Left ventricle myocardium inferior (tissue), 1 donor: ENCODE data around the gene CACNA1F. TPM values are rescaled to one million over a fixed set of nuclear protein-coding genes. Genes with fewer than 3 reads are reported as not detected.

ENCODE experiments used
- DNase-seq: peaks from one replicate; pipeline ENCODE4 v3.0.0-alpha.2; 2020
- H3K27ac ChIP-seq: fragments of 200-600 bp; replicated peaks from 2 replicates; pipeline ENCODE4 v1.8.0; 2021
- H3K27me3 ChIP-seq: fragments of 200-600 bp; 2 replicates; pipeline ENCODE4 v1.8.0; 2021; ENCODE audit warnings: low read depth
- H3K36me3 ChIP-seq: fragments of 200-600 bp; 2 replicates; pipeline ENCODE4 v1.8.0; 2021
- H3K4me1 ChIP-seq: fragments of 200-600 bp; 2 replicates; pipeline ENCODE4 v1.8.0; 2021
- H3K4me3 ChIP-seq: fragments of 200-600 bp; 2 replicates; pipeline ENCODE4 v1.8.0; 2021; ENCODE audit warnings: mild to moderate bottlenecking, moderate library complexity
- H3K9me3 ChIP-seq: fragments of 200-600 bp; replicated peaks from 2 replicates; pipeline ENCODE4 v1.8.0; 2021
- intact Hi-C: fragments of 100-400 bp; cut with micrococcal nuclease; formaldehyde crosslinking; loops from one replicate; pipeline ENCODE4 v1.11.0; 2022
- total RNA-seq: library from RNA; stranded (reverse); fragmentation: NEBNext Ultra II Directional; extraction: Animal tissue kit (Norgen Biotek cat#: 25700); gene quantifications from one replicate; pipeline ENCODE4 v1.2.1, GENCODE V29; 2021
- TF ChIP-seq, protein P1 (sequence below): fragments of 200-600 bp; IDR thresholded peaks from 2 replicates; pipeline ENCODE4 v1.8.0; 2021; ENCODE audit warnings: antibody characterized with exemption, mild to moderate bottlenecking, borderline replicate concordance
- donor health status: DM: no; HTN: yes; CAD: no; lungs with severe emphysema.

Gene CACNA1F
- total RNA-seq, 1 donor from 2014 or later, result 0.08 TPM

DNA sequence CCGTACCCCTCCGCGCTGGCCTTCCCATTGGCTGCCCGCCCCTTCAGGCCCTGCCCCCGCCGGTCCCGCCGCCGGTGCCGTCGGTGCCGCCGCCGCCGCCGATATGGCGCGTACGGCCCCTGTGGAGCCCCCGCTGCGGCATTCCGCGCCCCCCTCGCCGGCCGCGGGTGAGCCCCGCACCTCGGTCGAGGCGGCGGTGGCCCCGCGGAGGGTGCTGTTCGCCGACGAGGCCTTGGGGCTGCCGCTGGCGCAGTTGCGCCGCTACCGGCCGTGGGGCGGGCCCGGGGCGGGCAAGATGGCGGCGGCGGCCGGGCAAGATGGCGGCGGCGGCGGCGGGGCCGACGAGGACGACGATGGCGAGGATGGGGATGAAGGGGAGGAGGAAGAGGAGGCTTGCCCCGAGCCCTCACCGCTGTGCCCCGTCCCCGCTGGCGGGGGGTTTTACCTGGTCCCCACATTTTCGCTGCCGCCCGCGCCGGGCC is 36.7 kb upstream of the CACNA1F start, which contains the start of gene PPP1R3F:
TSS of gene PPP1R3F (plus strand) at position 27 of the 482 bp plus-strand sequence. CDS start at position 104, 77 bp downstream.
- TF ChIP-seq, protein P1, sequence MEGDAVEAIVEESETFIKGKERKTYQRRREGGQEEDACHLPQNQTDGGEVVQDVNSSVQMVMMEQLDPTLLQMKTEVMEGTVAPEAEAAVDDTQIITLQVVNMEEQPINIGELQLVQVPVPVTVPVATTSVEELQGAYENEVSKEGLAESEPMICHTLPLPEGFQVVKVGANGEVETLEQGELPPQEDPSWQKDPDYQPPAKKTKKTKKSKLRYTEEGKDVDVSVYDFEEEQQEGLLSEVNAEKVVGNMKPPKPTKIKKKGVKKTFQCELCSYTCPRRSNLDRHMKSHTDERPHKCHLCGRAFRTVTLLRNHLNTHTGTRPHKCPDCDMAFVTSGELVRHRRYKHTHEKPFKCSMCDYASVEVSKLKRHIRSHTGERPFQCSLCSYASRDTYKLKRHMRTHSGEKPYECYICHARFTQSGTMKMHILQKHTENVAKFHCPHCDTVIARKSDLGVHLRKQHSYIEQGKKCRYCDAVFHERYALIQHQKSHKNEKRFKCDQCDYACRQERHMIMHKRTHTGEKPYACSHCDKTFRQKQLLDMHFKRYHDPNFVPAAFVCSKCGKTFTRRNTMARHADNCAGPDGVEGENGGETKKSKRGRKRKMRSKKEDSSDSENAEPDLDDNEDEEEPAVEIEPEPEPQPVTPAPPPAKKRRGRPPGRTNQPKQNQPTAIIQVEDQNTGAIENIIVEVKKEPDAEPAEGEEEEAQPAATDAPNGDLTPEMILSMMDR, result no peak
- Histone ChIP-seq H3K4me1 (peaks cover 37% of the 10 kb centered on the region), H3K4me3 (peak within 1 kb of the TSS; percentile 82), H3K9me3 (no peaks in the 10 kb centered on the region), H3K36me3 (no peaks in the 10 kb centered on the region), H3K27ac (peak within 1 kb of the TSS; percentile 95), H3K27me3 (no peaks in the 10 kb centered on the region)
- intact Hi-C loops, result no loop called here
- no peak for DNase-seq

DNA sequence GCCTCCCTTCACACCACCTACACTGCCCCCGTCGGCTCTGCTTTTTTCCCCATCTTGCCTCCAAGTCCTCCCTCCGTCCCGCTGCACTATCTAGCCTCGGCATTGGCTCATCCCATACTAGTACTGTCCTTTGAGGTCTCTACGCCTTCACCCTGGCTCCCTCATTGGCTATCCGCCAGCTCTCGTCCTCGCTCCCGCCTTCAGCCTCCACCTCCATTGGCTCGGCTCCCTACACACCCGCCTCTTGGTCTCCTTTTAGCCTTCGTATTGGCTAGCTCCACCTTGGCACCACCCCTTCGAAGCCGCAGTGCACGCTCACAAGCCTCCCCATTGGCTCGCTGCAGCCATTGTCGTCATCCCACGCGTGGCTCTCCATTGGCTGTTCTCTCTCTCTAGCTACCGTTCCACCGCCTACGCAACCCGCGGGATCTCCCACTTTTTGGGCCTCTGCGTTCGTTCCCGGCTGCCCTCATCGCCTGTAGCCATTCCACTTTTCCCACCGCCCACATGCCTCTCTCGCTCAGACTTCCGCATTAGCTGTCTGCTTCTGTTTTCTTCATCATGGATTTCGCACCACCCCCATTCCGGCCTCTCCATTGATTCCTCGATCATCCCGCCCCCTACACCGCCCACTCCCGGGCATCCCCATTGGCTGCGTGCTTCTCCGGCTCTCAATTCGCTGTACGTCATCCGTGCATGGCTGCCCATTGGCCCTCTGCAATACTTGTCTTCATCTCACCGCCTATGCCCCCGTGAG is 36.0 kb upstream of the CACNA1F start:
- TF ChIP-seq, protein P1, result no peak
- peak overlapping the region; percentile 95 for H3K27ac ChIP-seq
- no peaks in the 10 kb centered on the region for H3K27me3 ChIP-seq
- peak; percentile 97 for DNase-seq
- intact Hi-C loops, result no loop called here
- peaks cover 37% of the 10 kb centered on the region for H3K4me1 ChIP-seq
- peak overlapping the region; percentile 82 for H3K4me3 ChIP-seq
- H3K36me3 ChIP-seq, result no peaks in the 10 kb centered on the region
- H3K9me3 ChIP-seq, result no peaks in the 10 kb centered on the region

DNA sequence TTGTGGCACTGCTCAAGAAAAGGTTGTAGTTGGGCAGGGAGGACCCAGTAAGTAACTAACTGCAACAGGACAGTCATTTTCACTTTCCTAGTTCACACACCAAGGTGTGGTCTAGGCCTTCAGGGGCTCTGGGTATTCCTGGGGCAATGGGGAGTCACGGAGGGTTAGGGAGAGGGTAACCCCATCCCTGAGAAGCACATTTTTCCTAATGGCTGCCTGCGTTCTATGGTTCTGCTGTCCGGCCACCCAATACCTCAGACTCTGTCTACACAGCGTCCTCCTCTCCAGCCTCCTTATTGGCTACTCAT is 35.5 kb upstream of the CACNA1F start:
- Histone ChIP-seq H3K4me1 (peaks cover 37% of the 10 kb centered on the region), H3K9me3 (no peaks in the 10 kb centered on the region), H3K27ac (peak overlapping the region; percentile 95), H3K27me3 (no peaks in the 10 kb centered on the region), H3K4me3 (peak overlapping the region; percentile 82), H3K36me3 (no peaks in the 10 kb centered on the region)
- intact Hi-C loops, result no loop called here
- no peak for DNase-seq
- TF ChIP-seq, protein P1, result no peak

DNA sequence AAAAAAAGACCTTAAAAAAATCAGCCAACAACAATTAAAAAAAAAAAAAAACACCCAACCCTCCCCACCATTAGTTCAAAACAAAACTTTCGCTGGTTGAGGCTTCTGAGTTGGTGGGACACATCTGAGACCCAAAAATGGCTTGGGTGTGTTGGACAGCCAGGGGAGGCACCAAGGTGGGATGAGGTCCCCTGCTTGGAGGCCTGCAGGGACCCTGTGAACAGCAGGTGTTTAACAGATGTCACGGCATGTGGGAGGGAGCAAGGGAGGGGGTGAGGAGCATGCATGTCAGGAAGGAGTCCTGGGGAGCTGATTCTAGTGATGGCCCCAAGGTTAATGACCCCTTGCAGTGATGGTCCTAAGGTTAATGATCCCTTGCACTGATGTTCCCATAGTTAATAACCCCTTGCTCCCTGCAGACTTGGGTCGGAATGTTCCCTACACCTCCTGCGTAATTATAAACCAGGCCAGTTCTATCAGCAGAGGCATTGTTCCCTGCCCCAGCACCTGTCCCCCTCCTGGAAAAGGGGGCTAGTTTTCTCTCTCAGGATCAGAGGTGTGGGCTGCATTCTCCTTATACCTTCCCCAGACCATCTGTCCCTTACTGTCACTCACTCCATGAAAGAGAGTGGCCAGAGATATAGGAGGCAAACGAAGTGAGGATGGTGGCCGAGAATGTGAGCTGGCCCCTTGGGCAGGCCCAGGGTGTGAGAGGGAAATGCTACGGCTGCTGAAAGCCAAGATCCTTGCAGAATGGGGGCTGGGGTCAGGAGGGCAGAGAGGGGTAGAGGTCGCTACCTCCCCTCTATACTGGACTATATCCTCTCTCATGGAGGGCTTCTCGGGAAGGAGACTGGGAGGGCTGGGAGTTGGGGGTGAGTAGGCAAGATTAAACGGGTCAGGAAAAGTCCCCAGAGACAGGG is 33.6 kb upstream of the CACNA1F start:
- H3K27ac ChIP-seq, result no peak overlapping the region
- no peaks in the 10 kb centered on the region for H3K36me3 ChIP-seq
- H3K9me3 ChIP-seq, result no peaks in the 10 kb centered on the region
- H3K4me1 ChIP-seq, result peaks cover 18% of the 10 kb centered on the region
- TF ChIP-seq, protein P1, result no peak
- no peak overlapping the region for H3K4me3 ChIP-seq
- intact Hi-C loops, result no loop called here
- H3K27me3 ChIP-seq, result no peaks in the 10 kb centered on the region
- no peak for DNase-seq

DNA sequence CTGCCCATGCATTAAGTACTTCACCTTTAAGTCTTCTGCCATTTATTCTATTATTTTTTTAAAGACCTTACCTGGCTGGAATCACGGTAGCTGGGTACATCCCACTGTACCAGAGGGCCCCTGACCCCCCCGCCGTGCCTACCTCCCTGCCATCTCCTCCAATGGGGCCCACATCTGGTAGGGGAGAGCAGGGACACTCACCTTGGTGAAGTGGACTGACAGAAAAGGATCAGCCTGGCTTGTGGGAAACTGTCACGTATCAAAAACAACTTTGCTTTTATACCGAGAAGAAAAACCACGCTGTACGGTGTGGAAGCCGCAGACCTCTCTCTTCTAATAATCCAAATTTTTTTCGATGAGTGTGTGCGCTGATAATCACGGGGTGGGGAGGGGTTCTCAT is 31.3 kb upstream of the CACNA1F start, which contains the start of gene FOXP3:
TSS of gene FOXP3 (minus strand) at position 251 of the 400 bp plus-strand sequence. CDS start 6,205 bp downstream, outside the sequence.
- intact Hi-C loops, result no loop called here

More for the DNA sequence above, 31.3 kb upstream of the CACNA1F start, which contains the start of gene FOXP3:
- no peak within 1 kb of the TSS for H3K4me3 ChIP-seq
- no peaks in the 10 kb centered on the region for H3K4me1 ChIP-seq
- H3K9me3 ChIP-seq, result no peaks in the 10 kb centered on the region
- H3K36me3 ChIP-seq, result no peaks in the 10 kb centered on the region
- no peak for DNase-seq
- H3K27ac ChIP-seq, result no peak within 1 kb of the TSS
- H3K27me3 ChIP-seq, result no peaks in the 10 kb centered on the region
- TF ChIP-seq, protein P1, result no peak
